ENCODE measurements around the gene NLGN3.

Gene NLGN3

DNA sequence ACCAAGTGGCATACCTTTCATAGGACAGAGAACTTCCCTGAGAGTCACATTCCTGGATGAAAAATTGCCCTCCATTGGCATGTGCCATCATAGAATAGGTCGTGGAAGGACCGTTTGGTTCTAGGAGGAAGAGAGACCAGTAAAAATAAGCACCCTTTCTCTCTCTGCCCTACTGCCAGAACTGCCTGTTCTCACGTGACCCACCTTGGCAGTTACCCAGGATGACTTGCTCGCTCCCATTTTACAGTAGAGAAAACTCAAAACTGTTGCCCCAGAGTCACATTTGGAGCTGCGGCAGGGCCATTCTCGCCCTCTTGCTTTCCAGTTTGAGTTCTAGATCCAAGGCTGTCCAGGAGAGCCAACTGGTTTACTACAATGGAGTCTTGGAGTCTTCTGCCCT, 1.1 kb upstream of the NLGN3 start:
- no peak for DNase-seq (ENCODE audit: extremely low read depth, low read depth)
- TF ChIP-seq, protein P1, sequence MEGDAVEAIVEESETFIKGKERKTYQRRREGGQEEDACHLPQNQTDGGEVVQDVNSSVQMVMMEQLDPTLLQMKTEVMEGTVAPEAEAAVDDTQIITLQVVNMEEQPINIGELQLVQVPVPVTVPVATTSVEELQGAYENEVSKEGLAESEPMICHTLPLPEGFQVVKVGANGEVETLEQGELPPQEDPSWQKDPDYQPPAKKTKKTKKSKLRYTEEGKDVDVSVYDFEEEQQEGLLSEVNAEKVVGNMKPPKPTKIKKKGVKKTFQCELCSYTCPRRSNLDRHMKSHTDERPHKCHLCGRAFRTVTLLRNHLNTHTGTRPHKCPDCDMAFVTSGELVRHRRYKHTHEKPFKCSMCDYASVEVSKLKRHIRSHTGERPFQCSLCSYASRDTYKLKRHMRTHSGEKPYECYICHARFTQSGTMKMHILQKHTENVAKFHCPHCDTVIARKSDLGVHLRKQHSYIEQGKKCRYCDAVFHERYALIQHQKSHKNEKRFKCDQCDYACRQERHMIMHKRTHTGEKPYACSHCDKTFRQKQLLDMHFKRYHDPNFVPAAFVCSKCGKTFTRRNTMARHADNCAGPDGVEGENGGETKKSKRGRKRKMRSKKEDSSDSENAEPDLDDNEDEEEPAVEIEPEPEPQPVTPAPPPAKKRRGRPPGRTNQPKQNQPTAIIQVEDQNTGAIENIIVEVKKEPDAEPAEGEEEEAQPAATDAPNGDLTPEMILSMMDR (IDR thresholded peaks at IDR 0.05; ENCODE audit: low read depth, low read length): no peak

DNA sequence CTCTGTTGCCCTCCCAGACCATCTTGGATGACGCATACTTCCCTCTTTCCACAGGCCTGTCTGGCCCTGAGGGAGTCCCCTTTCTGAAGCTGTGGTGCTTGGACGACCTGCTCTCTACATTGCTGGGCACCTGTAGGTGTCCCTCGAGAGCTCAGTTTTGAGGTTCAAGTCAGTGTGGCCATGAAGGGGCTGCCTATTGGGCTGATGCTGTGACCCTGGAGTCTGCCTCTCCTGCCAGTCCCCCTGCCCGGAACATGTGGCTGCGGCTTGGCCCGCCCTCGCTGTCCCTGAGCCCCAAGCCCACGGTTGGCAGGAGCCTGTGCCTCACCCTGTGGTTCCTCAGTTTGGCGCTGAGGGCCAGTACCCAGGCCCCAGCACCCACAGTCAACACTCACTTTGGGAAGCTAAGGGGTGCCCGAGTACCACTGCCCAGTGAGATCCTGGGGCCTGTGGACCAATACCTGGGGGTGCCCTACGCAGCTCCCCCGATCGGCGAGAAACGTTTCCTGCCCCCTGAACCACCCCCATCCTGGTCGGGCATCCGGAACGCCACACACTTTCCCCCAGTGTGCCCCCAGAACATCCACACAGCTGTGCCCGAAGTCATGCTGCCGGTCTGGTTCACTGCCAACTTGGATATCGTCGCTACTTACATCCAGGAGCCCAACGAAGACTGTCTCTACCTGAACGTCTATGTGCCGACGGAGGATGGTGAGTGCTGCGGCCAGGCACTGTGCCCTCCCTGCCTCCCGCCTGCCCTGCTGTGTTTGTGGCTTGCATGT, 3.0 kb downstream of the NLGN3 start:
- no peak for DNase-seq (ENCODE audit: extremely low read depth, low read depth)
- TF ChIP-seq, protein P1 (IDR thresholded peaks at IDR 0.05; ENCODE audit: low read depth, low read length): no peak

DNA sequence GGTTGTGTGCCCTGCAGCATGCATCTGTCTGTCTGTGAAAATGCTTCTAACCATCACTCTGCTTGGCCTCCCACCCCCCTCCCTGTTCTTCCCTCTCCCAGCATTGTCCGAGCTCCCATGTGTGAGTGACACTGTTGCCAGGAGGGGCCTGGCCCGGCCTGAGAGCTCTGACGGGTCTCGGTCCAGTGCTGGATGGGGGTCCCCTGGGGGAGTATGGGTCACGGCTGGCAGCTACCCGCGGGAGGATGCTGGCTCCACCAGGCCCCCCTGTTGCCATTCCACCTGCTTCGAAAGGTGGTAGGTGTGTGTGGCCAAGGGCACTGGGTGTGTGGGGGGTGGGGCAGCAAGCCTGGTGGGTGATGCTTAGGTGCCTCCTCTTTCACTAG, 3.6 kb downstream of the NLGN3 start:
- TF ChIP-seq, protein P1 (IDR thresholded peaks at IDR 0.05; ENCODE audit: low read depth, low read length): no peak
- DNase-seq (ENCODE audit: extremely low read depth, low read depth): no peak

DNA sequence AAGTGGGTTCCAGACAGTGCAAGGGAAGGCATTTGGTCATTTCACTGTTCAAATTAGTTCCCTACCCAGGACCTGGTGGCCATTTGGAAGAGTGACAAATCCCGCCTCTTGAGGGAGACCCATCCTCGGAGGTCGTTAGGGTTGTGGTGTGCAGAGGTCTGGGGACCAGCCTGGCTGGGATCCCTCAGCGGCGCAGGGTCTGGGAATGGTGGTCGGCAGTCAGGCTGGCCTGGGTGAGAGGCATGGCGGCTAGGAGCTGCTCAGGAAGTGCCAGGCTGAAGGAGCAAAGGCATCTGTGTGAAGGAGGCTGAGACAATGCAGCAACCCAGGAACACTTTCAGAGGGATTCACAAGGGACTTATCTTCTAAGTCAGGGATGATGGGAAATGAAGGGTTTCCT, 6.7 kb downstream of the NLGN3 start:
- TF ChIP-seq, protein P1 (IDR thresholded peaks at IDR 0.05; ENCODE audit: low read depth, low read length): no peak
- no peak for DNase-seq (ENCODE audit: extremely low read depth, low read depth)

DNA sequence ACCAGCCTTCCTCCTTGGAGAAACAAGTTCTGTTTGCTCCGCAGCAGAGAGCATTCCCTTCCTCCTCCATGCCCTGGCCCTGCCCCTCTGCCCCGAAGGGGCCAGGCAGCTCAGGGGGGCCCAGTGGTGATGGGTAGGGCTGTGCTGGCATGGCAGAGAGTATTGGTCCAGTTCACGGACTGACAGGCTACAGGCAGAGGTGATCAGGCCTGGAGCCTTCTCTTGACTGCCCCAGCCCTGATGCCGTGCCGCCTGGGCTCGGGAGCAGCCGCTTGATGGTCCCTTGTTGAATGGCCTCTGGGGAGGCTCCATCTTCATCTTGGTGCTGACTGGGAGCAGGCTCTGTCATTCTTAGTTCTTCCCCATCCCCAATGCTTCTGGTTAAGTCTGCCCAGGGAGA, 9.6 kb downstream of the NLGN3 start:
- no peak for DNase-seq (ENCODE audit: extremely low read depth, low read depth)

DNA sequence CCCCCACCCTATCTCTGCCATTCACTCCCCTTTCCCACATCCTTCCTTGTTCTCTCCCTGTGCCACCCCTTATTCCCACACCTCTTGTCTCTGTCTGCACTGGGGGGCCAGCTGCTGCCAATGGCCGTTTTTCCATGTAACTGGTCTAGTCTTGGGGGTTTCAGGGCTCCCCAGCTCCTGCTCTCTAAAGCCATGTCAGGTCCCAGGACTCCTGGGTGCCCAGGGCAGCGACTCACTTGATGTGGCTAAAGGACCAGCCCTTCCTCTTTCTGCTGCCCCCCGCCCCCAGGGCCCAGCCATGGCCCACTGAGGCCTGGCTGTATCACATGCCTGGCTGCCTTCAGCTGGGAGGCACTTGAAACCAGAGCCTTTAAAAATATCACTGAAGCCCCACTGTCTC, 10.0 kb downstream of the NLGN3 start:
- DNase-seq (ENCODE audit: extremely low read depth, low read depth): no peak

More for the DNA sequence above, 9.6 kb downstream of the NLGN3 start:
- TF ChIP-seq, protein P1 (IDR thresholded peaks at IDR 0.05; ENCODE audit: low read depth, low read length): no peak

DNA sequence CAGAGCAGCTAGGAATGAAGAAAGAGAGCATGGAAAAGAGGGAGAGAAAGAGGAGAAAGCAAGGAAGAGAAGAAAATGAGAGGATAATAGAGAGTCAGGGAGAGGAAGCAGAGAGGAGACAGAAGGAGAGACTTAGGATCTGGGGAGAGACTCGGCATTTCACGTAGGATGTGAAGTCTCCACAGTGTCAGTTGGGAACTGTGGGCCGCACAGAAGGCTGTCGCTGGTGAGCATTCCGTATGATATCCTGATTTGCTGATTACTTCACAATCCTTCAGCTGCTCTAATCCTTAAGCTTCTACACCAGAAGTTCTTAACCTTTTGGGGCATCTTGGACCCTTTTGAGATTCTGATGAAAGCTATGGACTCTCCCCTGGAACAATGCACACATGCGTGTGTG, 14.0 kb downstream of the NLGN3 start:
- DNase-seq (ENCODE audit: extremely low read depth, low read depth): no peak
- TF ChIP-seq, protein P1 (IDR thresholded peaks at IDR 0.05; ENCODE audit: low read depth, low read length): no peak

More for the DNA sequence above, 10.0 kb downstream of the NLGN3 start:
- TF ChIP-seq, protein P1 (IDR thresholded peaks at IDR 0.05; ENCODE audit: low read depth, low read length): no peak

All from AG09319 (cell line).